Iris pigment epithelial cell (primary cell): Measurements from ENCODE around the gene ACTC1.

ENCODE experiments used
- DNase-seq: peaks from one replicate; pipeline ENCODE4 v3.0.0-alpha.2; 2011; ENCODE audit warnings: low read depth

ACTC1 gene

GRCh38 chr15:34799149-34800101, 4.1 kb upstream of the ACTC1 start:
- peak; percentile 10 for DNase-seq

GRCh38 chr15:34796847-34797435, 1.6 kb upstream of the ACTC1 start:
- DNase-seq = no peak

GRCh38 chr15:34794590-34795206, 651 bp downstream of the ACTC1 start:
- no peak for DNase-seq

DNA sequence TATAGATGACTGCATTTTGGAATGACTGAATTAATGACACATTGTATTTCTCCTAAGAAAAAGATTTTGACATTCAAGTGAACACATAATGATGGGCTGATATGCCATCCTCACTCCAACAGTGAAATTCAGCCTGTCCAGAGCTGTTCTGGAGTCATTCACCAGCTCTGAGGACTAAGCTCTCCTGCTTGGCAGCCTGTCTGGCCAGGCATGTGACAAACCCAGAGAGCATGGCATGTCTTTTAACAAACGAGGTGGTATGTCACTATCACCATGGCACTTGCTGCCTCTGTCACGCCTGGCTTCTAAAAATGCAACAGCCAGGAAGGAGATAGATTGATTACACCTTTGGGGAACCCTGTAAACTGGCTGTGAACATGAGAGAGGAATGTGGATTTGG, 1.4 kb downstream of the ACTC1 start:
- no peak for DNase-seq

DNA sequence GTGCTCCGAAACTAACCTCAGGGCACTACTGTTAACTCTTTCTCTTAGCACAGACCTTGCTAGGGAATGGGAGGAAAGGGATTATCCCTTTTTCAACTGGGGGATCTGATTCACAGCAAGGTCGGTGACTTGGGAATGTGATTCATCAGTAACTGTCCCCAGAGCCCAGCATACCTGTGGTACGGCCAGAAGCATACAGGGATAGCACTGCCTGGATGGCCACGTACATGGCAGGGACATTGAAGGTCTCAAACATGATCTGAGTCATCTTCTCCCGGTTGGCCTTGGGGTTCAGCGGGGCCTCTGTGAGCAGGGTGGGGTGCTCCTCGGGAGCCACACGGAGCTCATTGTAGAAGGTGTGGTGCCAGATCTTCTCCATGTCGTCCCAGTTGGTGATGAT, 2.3 kb downstream of the ACTC1 start:
- DNase-seq = no peak

DNA sequence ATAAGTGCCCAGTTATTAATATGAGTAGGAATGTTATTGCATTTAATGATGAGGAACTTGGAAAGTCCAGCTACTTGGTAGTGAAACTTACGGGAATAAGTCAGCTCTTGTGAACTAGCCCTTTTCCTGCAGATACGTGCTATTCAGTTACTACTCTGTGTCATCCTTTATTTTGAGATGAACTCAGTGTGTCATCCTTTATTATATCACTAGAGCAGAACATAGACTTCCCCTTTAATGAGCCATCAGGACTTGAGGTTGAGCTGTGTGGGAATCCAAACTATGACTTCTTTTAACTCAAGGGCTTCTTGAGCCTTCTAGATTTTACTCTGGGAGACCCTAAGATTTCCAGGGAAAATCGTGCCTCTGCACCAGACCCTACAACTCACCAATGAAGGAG, 3.6 kb downstream of the ACTC1 start:
- no peak for DNase-seq

DNA sequence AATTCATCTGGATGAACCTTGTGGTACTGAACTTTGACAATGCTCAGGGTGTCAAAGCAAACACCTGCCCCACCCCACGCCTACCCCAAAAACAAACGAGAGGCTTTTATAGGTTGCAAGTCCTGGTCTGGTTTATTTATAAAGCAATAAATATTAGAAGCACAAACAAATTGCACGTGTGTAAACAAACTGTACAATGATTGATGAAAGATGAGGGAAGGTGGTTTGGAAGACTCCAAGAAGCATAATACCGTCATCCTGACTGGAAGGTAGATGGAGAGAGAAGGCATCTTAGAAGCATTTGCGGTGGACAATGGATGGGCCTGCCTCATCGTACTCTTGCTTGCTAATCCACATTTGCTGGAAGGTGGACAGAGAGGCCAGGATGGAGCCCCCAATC, 5.2 kb downstream of the ACTC1 start:
- DNase-seq = no peak

GRCh38 chr15:34789326-34789725, 6.0 kb downstream of the ACTC1 start:
- no peak for DNase-seq

GRCh38 chr15:34786206-34786605, 9.1 kb downstream of the ACTC1 start:
- no peak for DNase-seq

- DNase-seq = no peak
Observed at GRCh38 chr15:34783991-34784390, 11.4 kb downstream of the ACTC1 start.

GRCh38 chr15:34783431-34783830, 11.9 kb downstream of the ACTC1 start:
- no peak for DNase-seq

DNA sequence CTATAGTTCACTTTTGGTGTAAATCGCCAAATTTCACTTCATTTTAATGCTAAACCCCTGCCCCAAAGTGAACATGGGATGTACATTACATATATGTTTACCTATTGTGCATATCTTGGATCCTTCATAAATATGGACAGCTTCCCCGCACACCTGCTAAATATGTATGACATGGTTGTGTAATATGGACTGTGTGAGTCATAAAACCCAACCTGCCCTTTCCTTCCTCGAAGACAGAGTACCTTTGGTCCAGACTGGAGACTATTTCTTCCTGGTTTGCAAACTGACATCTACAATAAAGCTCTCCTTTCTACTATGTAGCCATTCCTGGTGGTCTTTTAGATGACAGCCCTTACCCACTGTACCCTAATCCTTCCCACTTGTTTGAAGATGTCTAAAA, 12.4 kb downstream of the ACTC1 start:
- no peak for DNase-seq

DNA sequence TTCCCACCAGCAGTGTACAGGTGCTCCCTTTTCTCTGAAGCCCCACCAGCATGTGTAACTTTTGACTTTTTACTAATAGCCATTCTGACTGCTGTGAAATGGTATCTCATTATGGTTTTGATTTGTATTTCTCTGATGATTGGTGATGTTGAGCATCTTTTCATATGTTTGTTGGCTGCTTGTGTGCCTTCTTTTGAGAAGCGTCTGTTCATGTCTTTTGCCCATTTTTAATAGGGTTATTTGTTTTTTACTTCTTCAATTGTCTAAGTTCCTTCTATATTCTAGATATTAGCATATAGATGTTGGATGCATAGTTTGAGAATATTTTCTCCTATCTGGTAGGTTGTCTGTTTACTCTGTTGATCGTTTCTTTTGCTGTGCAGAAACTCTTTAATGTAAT, 14.6 kb downstream of the ACTC1 start:
- DNase-seq = no peak

DNA sequence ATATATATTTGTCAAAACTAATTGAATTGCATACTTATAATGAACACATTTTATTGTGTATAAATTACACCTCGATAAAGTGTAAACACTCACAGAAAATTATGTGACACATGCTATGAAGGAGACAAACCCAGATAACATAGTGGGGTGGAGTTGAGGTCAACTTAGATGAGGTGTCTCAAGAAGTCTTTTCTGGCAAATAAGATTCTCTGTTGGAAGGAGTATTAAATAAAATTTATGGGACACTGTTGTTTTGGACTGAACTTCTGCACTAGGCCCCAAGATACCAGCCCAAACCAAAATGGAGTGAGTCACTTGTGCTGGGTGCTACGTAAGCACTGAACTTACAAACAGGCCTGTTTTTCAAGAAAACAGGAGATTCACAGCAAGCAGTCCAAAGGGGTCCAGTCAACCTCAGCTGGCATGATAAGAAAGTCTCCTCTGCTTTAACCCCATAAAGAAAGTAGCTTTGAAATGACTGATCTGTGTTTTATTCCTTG, 18.7 kb downstream of the ACTC1 start:
- no peak for DNase-seq

DNA sequence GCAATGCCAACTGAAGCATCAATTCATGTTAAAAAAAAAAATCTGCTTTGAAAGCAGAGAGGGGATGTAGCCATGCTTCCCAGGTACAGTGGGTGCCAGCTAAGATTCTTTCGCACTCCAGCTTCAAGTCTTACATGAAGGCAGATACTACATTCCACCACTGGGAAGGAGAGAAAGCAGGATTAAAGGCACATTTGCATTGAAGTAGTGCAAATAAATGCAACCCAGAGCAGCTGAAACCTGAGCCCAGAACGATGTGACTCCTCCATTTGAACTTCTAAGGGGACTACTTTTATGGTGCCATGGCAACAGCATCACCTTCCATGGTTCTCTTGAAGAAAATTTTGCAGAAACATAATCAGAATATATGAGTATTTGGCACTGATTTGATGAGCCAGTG, 21.4 kb downstream of the ACTC1 start:
- no peak for DNase-seq

DNA sequence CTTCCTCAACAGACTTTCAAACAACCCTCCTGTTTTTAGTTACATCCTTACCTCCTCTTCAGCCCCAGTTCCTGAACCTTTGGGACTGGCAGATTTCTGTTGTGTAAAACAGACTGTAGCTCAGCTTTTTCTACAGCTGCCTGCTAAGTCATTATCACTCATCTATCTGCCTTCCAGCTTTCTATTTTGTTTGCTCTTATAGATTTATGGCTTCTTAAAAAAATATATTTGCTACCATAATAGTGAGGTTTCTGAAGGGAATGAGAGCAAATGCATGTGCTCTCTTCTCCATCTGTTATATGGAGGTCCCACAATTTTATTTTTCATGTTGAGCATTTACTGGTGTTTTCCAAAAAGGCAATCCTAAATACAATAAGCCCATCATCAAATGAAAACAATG, 22.3 kb downstream of the ACTC1 start:
- DNase-seq = no peak

GRCh38 chr15:34772312-34772711, 23.0 kb downstream of the ACTC1 start:
- no peak for DNase-seq

GRCh38 chr15:34769711-34770110, 25.6 kb downstream of the ACTC1 start:
- DNase-seq = no peak

- peak; percentile 9 for DNase-seq
Observed at GRCh38 chr15:34768530-34768929, 26.8 kb downstream of the ACTC1 start.

- DNase-seq = no peak
Observed at GRCh38 chr15:34765741-34766140, 29.6 kb downstream of the ACTC1 start.

GRCh38 chr15:34760909-34761308, 34.4 kb downstream of the ACTC1 start:
- DNase-seq = no peak

DNA sequence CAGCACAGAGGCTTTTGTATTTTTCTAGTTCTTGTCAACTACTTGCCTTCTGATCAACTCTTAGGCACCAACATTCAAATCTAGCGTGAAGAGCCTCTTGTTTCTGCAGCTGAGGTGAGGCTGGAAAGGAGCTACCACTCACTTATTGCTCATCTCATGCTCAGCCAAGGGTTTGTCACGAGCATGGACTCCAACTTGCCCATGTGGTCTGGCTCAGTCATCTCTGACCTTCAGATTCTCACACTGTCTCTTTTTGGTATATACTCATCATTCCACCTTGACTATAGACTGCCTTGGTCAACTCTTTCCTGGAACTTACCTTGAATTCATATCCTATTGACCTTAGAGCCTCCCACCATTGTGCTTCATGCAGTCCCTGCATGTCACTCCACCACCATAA, 35.4 kb downstream of the ACTC1 start:
- no peak for DNase-seq

- DNase-seq = no peak
Observed at GRCh38 chr15:34759347-34759746, 36.0 kb downstream of the ACTC1 start.
